IMR-90 (cell line): ENCODE results near the gene SLC29A3. TPM values are rescaled to one million over a fixed set of nuclear protein-coding genes. Genes with fewer than 3 reads are reported as not detected.

Source experiments
- ATAC-seq: fragments of 200-7000 bp; cut with Tn5 transposase; 2 replicates; pipeline ENCODE4 v1.9.1; 2020; ENCODE audit warnings: low read depth, mild to moderate bottlenecking, moderate library complexity
- BruUV-seq: library from RNA; stranded (reverse); fragments of 400-500 nt; replicated peaks from 2 replicates; lab custom pipeline; 2021; lab: Mats Ljungman, UMichigan
- CTCF ChIA-PET: fragments of 300-600 bp; formaldehyde crosslinking; extraction: SDS; loops from one replicate; lab custom pipeline; 2021; ENCODE audit warnings: antibody characterized with exemption; lab: Yijun Ruan, JAX
- POLR2A ChIA-PET: fragments of 300-600 bp; sonication (Branson Sonifier 250); formaldehyde crosslinking; loops from one replicate; lab custom pipeline; 2022; ENCODE audit warnings: antibody characterized with exemption; ENCODE audit not compliant: unreplicated experiment; lab: Charles Lee
- DNase-seq: peaks from one replicate; pipeline ENCODE4 v3.0.0; 2013
- H2AFZ ChIP-seq: replicated peaks from 2 replicates; pipeline ENCODE3; 2013; ENCODE audit warnings: low read length, mild to moderate bottlenecking; ENCODE audit not compliant: poor library complexity
- H2AK5ac ChIP-seq: 2 replicates; pipeline ENCODE4 v1.6.1; 2013; ENCODE audit warnings: low read depth, low read length, inconsistent platforms
- H2AK9ac ChIP-seq: replicated peaks from 2 replicates; pipeline ENCODE3; 2013; ENCODE audit warnings: mild to moderate bottlenecking, low read depth, low read length, moderate library complexity; ENCODE audit not compliant: poor library complexity
- H2BK120ac ChIP-seq: 2 replicates; pipeline ENCODE4 v1.6.1; 2013; ENCODE audit warnings: low read depth, low read length, inconsistent platforms
- H2BK15ac ChIP-seq: 3 replicates; pipeline ENCODE4 v1.6.1; 2013; ENCODE audit warnings: low read depth, low read length, inconsistent platforms
- H2BK20ac ChIP-seq: 2 replicates; pipeline ENCODE4 v1.6.1; 2013; ENCODE audit warnings: low read depth, mild to moderate bottlenecking, inconsistent platforms, low read length, moderate library complexity
- H2BK5ac ChIP-seq: 2 replicates; pipeline ENCODE4 v1.6.1; 2013; ENCODE audit warnings: mild to moderate bottlenecking, low read depth, low read length, inconsistent platforms; ENCODE audit not compliant: poor library complexity, severe bottlenecking
- H3K14ac ChIP-seq: replicated peaks from 2 replicates; pipeline ENCODE4 v1.6.1; 2013; ENCODE audit warnings: low read depth, low read length, inconsistent platforms
- H3K18ac ChIP-seq: 2 replicates; pipeline ENCODE4 v1.6.1; 2013; ENCODE audit warnings: low read depth, low read length, control low read depth
- H3K23ac ChIP-seq: 2 replicates; pipeline ENCODE4 v1.6.1; 2013; ENCODE audit warnings: low read depth, low read length, inconsistent platforms
- H3K27ac ChIP-seq: 2 replicates; pipeline ENCODE4 v1.5.1; 2013; ENCODE audit warnings: mild to moderate bottlenecking, control low read depth, low read length; ENCODE audit not compliant: insufficient read depth
- H3K27me3 ChIP-seq: 2 replicates; pipeline ENCODE4 v1.6.1; 2013; ENCODE audit warnings: low read length; ENCODE audit not compliant: control insufficient read depth, insufficient read depth
- H3K36me3 ChIP-seq: 2 replicates; pipeline ENCODE4 v1.6.1; 2013; ENCODE audit warnings: low read length, mixed read lengths; ENCODE audit not compliant: control insufficient read depth, insufficient read depth
- H3K4ac ChIP-seq: 2 replicates; pipeline ENCODE4 v1.6.1; 2013; ENCODE audit warnings: low read depth, low read length, inconsistent platforms
- H3K4me1 ChIP-seq: 2 replicates; pipeline ENCODE4 v1.6.1; 2013; ENCODE audit warnings: low read length, mixed read lengths; ENCODE audit not compliant: control insufficient read depth, insufficient read depth
- H3K4me2 ChIP-seq: 2 replicates; pipeline ENCODE4 v1.6.1; 2013; ENCODE audit warnings: low read depth, mild to moderate bottlenecking, control low read depth, low read length, moderate library complexity
- H3K4me3 ChIP-seq: 2 replicates; pipeline ENCODE4 v1.5.1; 2013; ENCODE audit warnings: low read depth, mild to moderate bottlenecking, control low read depth, low read length, moderate library complexity; ENCODE audit not compliant: insufficient read depth
- H3K56ac ChIP-seq: 2 replicates; pipeline ENCODE4 v1.6.1; 2013; ENCODE audit warnings: low read length, inconsistent platforms; ENCODE audit not compliant: insufficient read depth; ENCODE audit errors: extremely low read depth
- H3K79me1 ChIP-seq, 2 experiments: 2 replicates each; pipeline ENCODE4 v1.6.1; 2013; ENCODE audit warnings: low read length in 2 of 2, inconsistent platforms in 1 of 2, low read depth in 1 of 2
- H3K9ac ChIP-seq: 2 replicates; pipeline ENCODE4 v1.6.1; 2013; ENCODE audit warnings: low read depth, low read length, control low read depth
- H3K9me1 ChIP-seq: 2 replicates; pipeline ENCODE4 v1.6.1; 2013; ENCODE audit warnings: low read length, inconsistent platforms; ENCODE audit not compliant: insufficient read depth
- H3K9me3 ChIP-seq: 2 replicates; pipeline ENCODE4 v1.6.1; 2013; ENCODE audit warnings: low read length; ENCODE audit not compliant: control insufficient read depth, insufficient read depth
- H4K20me1 ChIP-seq: 2 replicates; pipeline ENCODE4 v1.6.1; 2013; ENCODE audit warnings: low read length, inconsistent platforms; ENCODE audit not compliant: insufficient read depth
- H4K5ac ChIP-seq: 2 replicates; pipeline ENCODE4 v1.6.1; 2013; ENCODE audit warnings: mild to moderate bottlenecking, low read depth, low read length, control low read depth
- H4K8ac ChIP-seq, 2 experiments: 2 replicates each; pipeline ENCODE4 v1.6.1; 2013; ENCODE audit warnings: low read depth in 2 of 2, low read length in 2 of 2, control low read depth in 1 of 2, inconsistent platforms in 1 of 2
- H4K91ac ChIP-seq: 2 replicates; pipeline ENCODE4 v1.6.1; 2013; ENCODE audit warnings: low read depth, low read length, inconsistent platforms; ENCODE audit not compliant: insufficient read depth
- BHLHE40 ChIP-seq: fragments of 150-350 bp; IDR thresholded peaks from 2 replicates; pipeline ENCODE4 v1.6.1; 2016; ENCODE audit warnings: mild to moderate bottlenecking, low read depth, low read length
- CEBPB ChIP-seq: IDR thresholded peaks from 2 replicates; pipeline ENCODE4 v1.6.1; 2012; ENCODE audit warnings: low read depth, low read length, improper control_type of control experiment
- CHD1 ChIP-seq: IDR thresholded peaks from 2 replicates; pipeline ENCODE4 v1.6.1; 2012; ENCODE audit warnings: low read depth, low read length, improper control_type of control experiment
- FOS ChIP-seq: fragments of 150-350 bp; IDR thresholded peaks from 2 replicates; pipeline ENCODE4 v1.6.1; 2016; ENCODE audit warnings: low read depth, low read length
- MAZ ChIP-seq: IDR thresholded peaks from 2 replicates; pipeline ENCODE4 v1.6.1; 2012; ENCODE audit warnings: low read depth, mild to moderate bottlenecking, low read length, improper control_type of control experiment, moderate library complexity, borderline replicate concordance
- RCOR1 ChIP-seq: IDR thresholded peaks from 2 replicates; pipeline ENCODE4 v1.6.1; 2012; ENCODE audit warnings: mild to moderate bottlenecking, low read length, improper control_type of control experiment; ENCODE audit not compliant: insufficient replicate concordance
- WGBS, 2 experiments: methylation state at CpG; one replicate each; pipeline versions ENCODE4 v1.1.5 to v1.1.7; 2013; ENCODE audit warnings: missing lambda C conversion rate in 2 of 2; ENCODE audit not compliant: insufficient read length in 1 of 2; ENCODE audit errors: extremely low coverage in 2 of 2; 5-methylcytosine and 5-hydroxymethylcytosine counted together
- dilution Hi-C: fragments of 300-500 bp; cut with HindIII; formaldehyde crosslinking; loops from one replicate; pipeline ENCODE4 v1.14.3; 2018; ENCODE audit warnings: low sequenced_read_pairs; ENCODE audit not compliant: unreplicated experiment
- in situ Hi-C: fragments of 300-500 bp; cut with MboI; formaldehyde crosslinking; loops from 3 replicates; pipeline ENCODE4 v1.14.3; 2019; ENCODE audit warnings: low sequenced_read_pairs, inconsistent platforms, mixed read lengths
- intact Hi-C: fragments of 100-400 bp; cut with micrococcal nuclease; formaldehyde crosslinking; loops from 2 replicates; pipeline ENCODE4 v1.10.0; 2022
- polyA plus RNA-seq, 3 experiments: library from polyadenylated mRNA; depleted of rRNA; stranded (reverse); fragments of >200 nt; gene quantifications; 2 replicates each; pipeline ENCODE4 v1.2.3, GENCODE V29; 2012; ENCODE audit warnings: low replicate concordance in 1 of 3
- total RNA-seq: library from RNA; depleted of rRNA; stranded (reverse); fragments of >200 nt; gene quantifications from 2 replicates; pipeline ENCODE4 v1.2.3, GENCODE V29; 2012
- TF ChIP-seq, protein P1 (sequence below): fragments of 150-350 bp; IDR thresholded peaks from 2 replicates; pipeline ENCODE4 v1.6.1; 2017; ENCODE audit warnings: mild to moderate bottlenecking, antibody characterized with exemption, low read length, low read depth
- TF ChIP-seq, protein P2 (sequence below): fragments of 150-350 bp; IDR thresholded peaks from 2 replicates; pipeline ENCODE4 v1.6.1; 2016; ENCODE audit warnings: low read depth, mild to moderate bottlenecking, low read length, moderate library complexity, borderline replicate concordance
- TF ChIP-seq, protein P3 (sequence below): conservative IDR thresholded peaks from 2 replicates; pipeline ENCODE4 v1.5.1; 2012; ENCODE audit warnings: mild to moderate bottlenecking, low read depth, low read length, improper control_type of control experiment

SLC29A3 gene
- total and polyA plus RNA-seq, 2 of the 4 experiments (the other 2 are of a cell fraction) = 0.72 to 3.0 TPM

- H3K9me1 ChIP-seq = no peaks in the 10 kb centered on the region
- H3K23ac ChIP-seq = no peak overlapping the region
- no peaks in the 10 kb centered on the region for H4K20me1 ChIP-seq
- no peak overlapping the region for H2BK120ac ChIP-seq
- POLR2A ChIA-PET = no interaction called here
- intact Hi-C loops = no loop called here
- no peak overlapping the region for H3K9ac ChIP-seq
- H2AK5ac ChIP-seq = no peak overlapping the region
- BruUV-seq = no TSS peak
- in situ Hi-C loops = no loop called here
- H3K36me3 ChIP-seq = peaks cover 8% of the 10 kb centered on the region; the same call in 1 of the 2 replicates
- no peaks in the 10 kb centered on the region for H3K79me1 ChIP-seq
- no peak overlapping the region for H3K4ac ChIP-seq
- H3K27ac ChIP-seq = no peak overlapping the region
- no peak overlapping the region for H3K4me2 ChIP-seq
- no peak overlapping the region for H2AFZ ChIP-seq
- CTCF ChIA-PET = no interaction called here
- no peak overlapping the region for H3K4me3 ChIP-seq
- ATAC-seq = no peak
- no peak overlapping the region for H2BK5ac ChIP-seq
- dilution Hi-C loops = no loop called here
- no peaks in the 10 kb centered on the region for H3K9me3 ChIP-seq
- no peak overlapping the region for H4K91ac ChIP-seq
- no peak overlapping the region for H2BK20ac ChIP-seq
- no peak overlapping the region for H3K56ac ChIP-seq
- H4K5ac ChIP-seq = no peak overlapping the region
- H3K14ac ChIP-seq = no peak overlapping the region
- no peak for DNase-seq
- H2BK15ac ChIP-seq = no peak overlapping the region
- H3K18ac ChIP-seq = no peak overlapping the region
- TF ChIP-seq, protein P1, sequence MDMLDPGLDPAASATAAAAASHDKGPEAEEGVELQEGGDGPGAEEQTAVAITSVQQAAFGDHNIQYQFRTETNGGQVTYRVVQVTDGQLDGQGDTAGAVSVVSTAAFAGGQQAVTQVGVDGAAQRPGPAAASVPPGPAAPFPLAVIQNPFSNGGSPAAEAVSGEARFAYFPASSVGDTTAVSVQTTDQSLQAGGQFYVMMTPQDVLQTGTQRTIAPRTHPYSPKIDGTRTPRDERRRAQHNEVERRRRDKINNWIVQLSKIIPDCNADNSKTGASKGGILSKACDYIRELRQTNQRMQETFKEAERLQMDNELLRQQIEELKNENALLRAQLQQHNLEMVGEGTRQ = no peak
- TF ChIP-seq MAZ (no peak), FOS (no peak), RCOR1 (no peak), CEBPB (no peak), CHD1 (no peak), BHLHE40 (no peak)
- TF ChIP-seq, protein P2, sequence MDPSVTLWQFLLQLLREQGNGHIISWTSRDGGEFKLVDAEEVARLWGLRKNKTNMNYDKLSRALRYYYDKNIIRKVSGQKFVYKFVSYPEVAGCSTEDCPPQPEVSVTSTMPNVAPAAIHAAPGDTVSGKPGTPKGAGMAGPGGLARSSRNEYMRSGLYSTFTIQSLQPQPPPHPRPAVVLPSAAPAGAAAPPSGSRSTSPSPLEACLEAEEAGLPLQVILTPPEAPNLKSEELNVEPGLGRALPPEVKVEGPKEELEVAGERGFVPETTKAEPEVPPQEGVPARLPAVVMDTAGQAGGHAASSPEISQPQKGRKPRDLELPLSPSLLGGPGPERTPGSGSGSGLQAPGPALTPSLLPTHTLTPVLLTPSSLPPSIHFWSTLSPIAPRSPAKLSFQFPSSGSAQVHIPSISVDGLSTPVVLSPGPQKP = no peak
- TF ChIP-seq, protein P3, sequence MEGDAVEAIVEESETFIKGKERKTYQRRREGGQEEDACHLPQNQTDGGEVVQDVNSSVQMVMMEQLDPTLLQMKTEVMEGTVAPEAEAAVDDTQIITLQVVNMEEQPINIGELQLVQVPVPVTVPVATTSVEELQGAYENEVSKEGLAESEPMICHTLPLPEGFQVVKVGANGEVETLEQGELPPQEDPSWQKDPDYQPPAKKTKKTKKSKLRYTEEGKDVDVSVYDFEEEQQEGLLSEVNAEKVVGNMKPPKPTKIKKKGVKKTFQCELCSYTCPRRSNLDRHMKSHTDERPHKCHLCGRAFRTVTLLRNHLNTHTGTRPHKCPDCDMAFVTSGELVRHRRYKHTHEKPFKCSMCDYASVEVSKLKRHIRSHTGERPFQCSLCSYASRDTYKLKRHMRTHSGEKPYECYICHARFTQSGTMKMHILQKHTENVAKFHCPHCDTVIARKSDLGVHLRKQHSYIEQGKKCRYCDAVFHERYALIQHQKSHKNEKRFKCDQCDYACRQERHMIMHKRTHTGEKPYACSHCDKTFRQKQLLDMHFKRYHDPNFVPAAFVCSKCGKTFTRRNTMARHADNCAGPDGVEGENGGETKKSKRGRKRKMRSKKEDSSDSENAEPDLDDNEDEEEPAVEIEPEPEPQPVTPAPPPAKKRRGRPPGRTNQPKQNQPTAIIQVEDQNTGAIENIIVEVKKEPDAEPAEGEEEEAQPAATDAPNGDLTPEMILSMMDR = no peak
- H2AK9ac ChIP-seq = no peak overlapping the region
- no peaks in the 10 kb centered on the region for H3K27me3 ChIP-seq
- no peak overlapping the region for H4K8ac ChIP-seq
- no peaks in the 10 kb centered on the region; the same call in 1 of the 2 replicates for H3K4me1 ChIP-seq
- WGBS, 2 experiments = no CpG with 5 or more reads among the region's 4 CpGs
Observed at GRCh38 chr10:71294856-71295255, 24.2 kb upstream of the SLC29A3 start.
